Dermis blood vessel endothelial cell (primary cell): Measurements from ENCODE around the gene LIG1. TPM values are rescaled to one million over a fixed set of nuclear protein-coding genes. Genes with fewer than 3 reads are reported as not detected.

Source experiments
- DNase-seq: peaks from one replicate; pipeline ENCODE4 v3.0.0; 2010
- total RNA-seq: library from RNA; depleted of rRNA; stranded (reverse); fragments of >200 nt; gene quantifications from 2 replicates; pipeline ENCODE4 v1.2.3, GENCODE V29; 2014

LIG1 gene
- total RNA-seq, 1 donor from 2014 or later, result 32.5 TPM

- DNase-seq, result no peak
Measured at GRCh38 chr19:48181505-48181904, 11.4 kb upstream of the LIG1 start.

GRCh38 chr19:48176226-48176625 lies 6.1 kb upstream of the LIG1 start:
- no peak for DNase-seq

GRCh38 chr19:48175578-48175977 lies 5.4 kb upstream of the LIG1 start:
- no peak for DNase-seq

- DNase-seq, result no peak
Measured at GRCh38 chr19:48174445-48175030, 4.4 kb upstream of the LIG1 start.

GRCh38 chr19:48171710-48172109 lies 1.6 kb upstream of the LIG1 start:
- DNase-seq, result no peak

- peak; percentile 14 for DNase-seq
Measured at GRCh38 chr19:48170817-48171347, 738 bp upstream of the LIG1 start.

- peak; percentile 76 for DNase-seq
Measured at GRCh38 chr19:48169578-48169938, 586 bp downstream of the LIG1 start.

- DNase-seq, result no peak
Measured at GRCh38 chr19:48168689-48169088, 1.5 kb downstream of the LIG1 start.

GRCh38 chr19:48158210-48158790 lies 11.8 kb downstream of the LIG1 start:
- DNase-seq, result no peak

- peak; percentile 60 for DNase-seq
Measured at GRCh38 chr19:48154003-48154402, 16.1 kb downstream of the LIG1 start.

GRCh38 chr19:48152551-48152950 lies 17.6 kb downstream of the LIG1 start:
- DNase-seq, result peak; percentile 99

GRCh38 chr19:48149430-48149829 lies 20.7 kb downstream of the LIG1 start:
- peak; percentile 30 for DNase-seq

- no peak for DNase-seq
Measured at GRCh38 chr19:48148576-48148975, 21.6 kb downstream of the LIG1 start.

GRCh38 chr19:48147597-48148175 lies 22.5 kb downstream of the LIG1 start:
- no peak for DNase-seq

GRCh38 chr19:48139053-48139452 lies 31.1 kb downstream of the LIG1 start:
- DNase-seq, result no peak

- DNase-seq, result no peak
Measured at GRCh38 chr19:48137411-48137810, 32.7 kb downstream of the LIG1 start.

GRCh38 chr19:48136547-48136946 lies 33.6 kb downstream of the LIG1 start:
- DNase-seq, result no peak

- peak; percentile 52 for DNase-seq
Measured at GRCh38 chr19:48135411-48135810, 34.7 kb downstream of the LIG1 start.

GRCh38 chr19:48133094-48133493 lies 37.0 kb downstream of the LIG1 start:
- DNase-seq, result no peak

- no peak for DNase-seq
Measured at GRCh38 chr19:48127561-48127960, 42.6 kb downstream of the LIG1 start.

GRCh38 chr19:48123907-48124651 lies 46.1 kb downstream of the LIG1 start:
- DNase-seq, result peak; percentile 98

- DNase-seq, result peak; percentile 48
Measured at GRCh38 chr19:48122421-48122820, 47.7 kb downstream of the LIG1 start.

GRCh38 chr19:48121909-48122371 lies 48.2 kb downstream of the LIG1 start:
- peak; percentile 99 for DNase-seq
